Measurements from ENCODE around the gene GRM1. TPM values are rescaled to one million over a fixed set of nuclear protein-coding genes. Genes with fewer than 3 reads are reported as not detected.

Gene GRM1
- total and polyA plus RNA-seq, 4 donors, result 0.02 to 0.12 (median 0.06) TPM

GRCh38 chr6:146472918-146473317 is 444.1 kb downstream of the GRM1 start:
- no peak for TF ChIP-seq CTCF (IDR thresholded peaks at IDR 0.05; ENCODE audit: control extremely low read depth, extremely low read depth)
- ATAC-seq (ENCODE audit: insufficient read depth, low FRiP score), result no peak
- 63 to 80% methylated on average over 3 of the region's 3 CpGs for WGBS, 2 donors

GRCh38 chr6:146481527-146481926 is 452.7 kb downstream of the GRM1 start:
- H3K36me3 ChIP-seq (ENCODE audit: control insufficient read depth in 4 of 4, insufficient read depth in 4 of 4, low read length in 4 of 4), result no peaks in the 10 kb centered on the region
- ATAC-seq (ENCODE audit: insufficient read depth, low FRiP score) (no peak), DNase-seq (peak in 1 of 3 donors; percentile 2)
- no peaks in the 10 kb centered on the region for H3K4me1 ChIP-seq (ENCODE audit: control insufficient read depth in 5 of 5, insufficient read depth in 5 of 5, low read length in 5 of 5)
- no peaks in the 10 kb centered on the region for H3K27me3 ChIP-seq (ENCODE audit: control insufficient read depth in 3 of 3, insufficient read depth in 3 of 3, low read length in 2 of 3)
- H3K9me3 ChIP-seq (ENCODE audit: control insufficient read depth in 4 of 4, insufficient read depth in 3 of 4, low read length in 3 of 4), result peaks cover 0 to 4% (median 1%) of the 10 kb centered on the region in 4 donors
- WGBS, 2 donors, result 47 to 66% methylated on average over 2 of the region's 2 CpGs
- no peak overlapping the region for H3K27ac ChIP-seq (ENCODE audit: low read depth in 1 of 2, low read length in 1 of 2)
- no peak overlapping the region for H3K4me3 ChIP-seq
- TF ChIP-seq CTCF (IDR thresholded peaks at IDR 0.05; ENCODE audit: control extremely low read depth, extremely low read depth), result no peak
- H3K9ac ChIP-seq (ENCODE audit: insufficient read depth in 1 of 2, low read length in 2 of 2), result no peak overlapping the region

More at GRCh38 chr6:146472918-146473317, 444.1 kb downstream of the GRM1 start:
- Histone ChIP-seq H3K9ac (ENCODE audit: insufficient read depth in 1 of 2, low read length in 2 of 2) (no peak overlapping the region), H3K27me3 (ENCODE audit: control insufficient read depth in 3 of 3, insufficient read depth in 3 of 3, low read length in 2 of 3) (no peaks in the 10 kb centered on the region), H3K36me3 (ENCODE audit: control insufficient read depth in 4 of 4, insufficient read depth in 4 of 4, low read length in 4 of 4) (no peaks in the 10 kb centered on the region), H3K9me3 (ENCODE audit: control insufficient read depth in 4 of 4, insufficient read depth in 3 of 4, low read length in 3 of 4) (no peaks in the 10 kb centered on the region), H3K4me1 (ENCODE audit: control insufficient read depth in 5 of 5, insufficient read depth in 5 of 5, low read length in 5 of 5) (no peaks in the 10 kb centered on the region), H3K27ac (ENCODE audit: low read depth in 1 of 2, low read length in 1 of 2) (no peak overlapping the region), H3K4me3 (no peak overlapping the region)
- no peak for DNase-seq

GRCh38 chr6:146484411-146484810 is 455.5 kb downstream of the GRM1 start:
- no peak overlapping the region for H3K27ac ChIP-seq (ENCODE audit: low read depth in 1 of 2, low read length in 1 of 2)
- H3K36me3 ChIP-seq (ENCODE audit: control insufficient read depth in 4 of 4, insufficient read depth in 4 of 4, low read length in 4 of 4), result no peaks in the 10 kb centered on the region
- 92 to 93% methylated on average over 3 of the region's 3 CpGs for WGBS, 2 donors
- TF ChIP-seq CTCF (IDR thresholded peaks at IDR 0.05; ENCODE audit: control extremely low read depth, extremely low read depth), result no peak
- H3K4me3 ChIP-seq, result no peak overlapping the region
- H3K4me1 ChIP-seq (ENCODE audit: control insufficient read depth in 5 of 5, insufficient read depth in 5 of 5, low read length in 5 of 5), result no peaks in the 10 kb centered on the region
- peaks cover 0 to 4% (median 1%) of the 10 kb centered on the region in 4 donors for H3K9me3 ChIP-seq (ENCODE audit: control insufficient read depth in 4 of 4, insufficient read depth in 3 of 4, low read length in 3 of 4)
- H3K27me3 ChIP-seq (ENCODE audit: control insufficient read depth in 3 of 3, insufficient read depth in 3 of 3, low read length in 2 of 3), result no peaks in the 10 kb centered on the region
- ATAC-seq (ENCODE audit: insufficient read depth, low FRiP score) (no peak), DNase-seq (no peak)
- H3K9ac ChIP-seq (ENCODE audit: insufficient read depth in 1 of 2, low read length in 2 of 2), result no peak overlapping the region

Small RNA genes lying within 50 kb of the gene (small RNA-seq; reads per million reads assigned to genes)
- gene RNA5SP222 (ENCODE audit: low replicate concordance), result not detected

Other genes with a start within 250 kb of the GRM1 start
- gene FBXO30, start 214.3 kb upstream of the GRM1 start, total RNA-seq, result 10 to 100 TPM in 1 of 2 donors, 1 to 10 TPM in 1; 6.8 to 16.1 TPM
- 1 to 10 TPM; 3.9 to 4.4 TPM for gene FBXO30, start 214.3 kb upstream of the GRM1 start, polyA plus RNA-seq
- gene SHPRH, start 64.7 kb upstream of the GRM1 start, total RNA-seq, result 10 to 100 TPM; 15.6 to 62.5 TPM
- 1 to 10 TPM; 3.3 TPM for gene SHPRH, start 64.7 kb upstream of the GRM1 start, polyA plus RNA-seq

Data from lung (tissue), 13 donors.